ENCODE data around the gene ADORA2A. TPM values are rescaled to one million over a fixed set of nuclear protein-coding genes. Genes with fewer than 3 reads are reported as not detected.

ADORA2A gene
- total and polyA plus RNA-seq, 2 of the 8 experiments (the other 6 are each of a cell fraction or from before 2014, with no cell fraction given): 7.1 to 20.3 TPM

GRCh38 chr22:24466716-24467328, 39.4 kb downstream of the ADORA2A start (continued):
- no peak for TF ChIP-seq CHD7 (IDR thresholded peaks at IDR 0.05; ENCODE audit: insufficient replicate concordance, low read length)
- 0 out of 2 replicates have a peak, but pooled peaks have one; percentile 13 for TF ChIP-seq KDM1A (IDR thresholded peaks at IDR 0.05; ENCODE audit: borderline replicate concordance, low read length)
